Common myeloid progenitor, CD34-positive (primary cell): Measurements from ENCODE around the gene KLRG1.

Experiments used
- CTCF ChIA-PET: fragments of 350-600 bp; sonication (Branson Sonifier 250); formaldehyde crosslinking; loops from one replicate; lab custom pipeline; 2021; ENCODE audit warnings: antibody characterized with exemption; lab: Charles Lee
- POLR2A ChIA-PET: fragments of 350-600 bp; sonication (Branson Sonifier 250); formaldehyde crosslinking; loops from one replicate; lab custom pipeline; 2021; ENCODE audit warnings: antibody characterized with exemption; lab: Charles Lee
- DNase-seq, 3 donors: peaks; one replicate each; pipeline versions ENCODE4 v3.0.0 to v3.0.0-alpha.2; 2013
- H3K27ac ChIP-seq, 2 experiments: 1 replicate in 1 of 2; 2 replicates in 1 of 2; pipeline ENCODE4 v1.7.0; 2013; ENCODE audit warnings: inconsistent platforms in 2 of 2, low read length in 2 of 2, mild to moderate bottlenecking in 2 of 2, low read depth in 1 of 2, moderate library complexity in 1 of 2; ENCODE audit not compliant: severe bottlenecking in 2 of 2, insufficient read depth in 1 of 2, poor library complexity in 1 of 2
- H3K27me3 ChIP-seq, 5 experiments: replicated peaks in 2 of 5; 1 replicate in 3 of 5; 2 replicates in 2 of 5; pipeline versions ENCODE4 v1.6.1 to v1.7.0; 2013; ENCODE audit warnings: low read length in 4 of 5, mild to moderate bottlenecking in 2 of 5, moderate library complexity in 2 of 5, inconsistent platforms in 1 of 5; ENCODE audit not compliant: insufficient read depth in 5 of 5, control insufficient read depth in 4 of 5
- H3K36me3 ChIP-seq, 4 experiments: 1 replicate in 2 of 4; 2 replicates in 2 of 4; pipeline versions ENCODE4 v1.6.1 to v1.7.0; 2013; ENCODE audit warnings: low read length in 3 of 4, control low read depth in 1 of 4, mild to moderate bottlenecking in 1 of 4; ENCODE audit not compliant: control insufficient read depth in 4 of 4, insufficient read depth in 4 of 4
- H3K4me1 ChIP-seq, 4 experiments: 1 replicate in 3 of 4; 2 replicates in 1 of 4; pipeline versions ENCODE4 v1.6.1 to v1.7.1; 2013; ENCODE audit warnings: low read length in 3 of 4, mild to moderate bottlenecking in 3 of 4, control low read depth in 1 of 4, inconsistent platforms in 1 of 4, moderate library complexity in 1 of 4; ENCODE audit not compliant: control insufficient read depth in 4 of 4, insufficient read depth in 4 of 4; ENCODE audit errors: control extremely low read depth in 1 of 4
- H3K4me3 ChIP-seq, 7 experiments: 1 replicate in 4 of 7; 2 replicates in 3 of 7; pipeline versions ENCODE4 v1.5.1 to v1.7.0; 2013; ENCODE audit warnings: mild to moderate bottlenecking in 7 of 7, low read length in 6 of 7, moderate library complexity in 6 of 7, inconsistent platforms in 2 of 7, low read depth in 2 of 7, control low read depth in 1 of 7; ENCODE audit not compliant: insufficient read depth in 4 of 7, control insufficient read depth in 1 of 7; ENCODE audit errors: extremely low read depth in 1 of 7
- H3K9me3 ChIP-seq, 5 experiments: 1 replicate in 4 of 5; 2 replicates in 1 of 5; pipeline versions ENCODE4 v1.6.1 to v1.7.1; 2013; ENCODE audit warnings: low read length in 4 of 5, mild to moderate bottlenecking in 2 of 5, inconsistent platforms in 1 of 5, low read depth in 1 of 5, moderate library complexity in 1 of 5; ENCODE audit not compliant: control insufficient read depth in 4 of 5, insufficient read depth in 2 of 5; ENCODE audit errors: control extremely low read depth in 1 of 5
- WGBS: methylation state at CpG from one replicate; pipeline ENCODE4 v1.1.5; 2013; ENCODE audit not compliant: insufficient coverage; 5-methylcytosine and 5-hydroxymethylcytosine counted together

Gene KLRG1

GRCh38 chr12:9048930-9049329 is 59.6 kb downstream of the KLRG1 start:
- Histone ChIP-seq H3K4me3 (no peak overlapping the region), H3K36me3 (no peaks in the 10 kb centered on the region), H3K27me3 (no peaks in the 10 kb centered on the region), H3K4me1 (peaks cover 0 to 2% (median 0%) of the 10 kb centered on the region in 4 experiments), H3K9me3 (peaks cover 0 to 7% (median 1%) of the 10 kb centered on the region in 5 experiments), H3K27ac (no peak overlapping the region)
- ChIA-PET CTCF (interaction anchor here (0.9 to 4.4 kb wide), 24 partner anchors 10 to 505 kb away, joined by 3 to 39 read pairs (median 6); partner anchors contain the start of gene M6PR), POLR2A (interaction anchor here (1.1 kb wide), 1 partner anchor 99 kb away, joined by 3 read pairs; the partner anchor contains the start of gene M6PR)
- WGBS = 95% methylated on average over 2 of the region's 2 CpGs
- no peak for DNase-seq

DNA sequence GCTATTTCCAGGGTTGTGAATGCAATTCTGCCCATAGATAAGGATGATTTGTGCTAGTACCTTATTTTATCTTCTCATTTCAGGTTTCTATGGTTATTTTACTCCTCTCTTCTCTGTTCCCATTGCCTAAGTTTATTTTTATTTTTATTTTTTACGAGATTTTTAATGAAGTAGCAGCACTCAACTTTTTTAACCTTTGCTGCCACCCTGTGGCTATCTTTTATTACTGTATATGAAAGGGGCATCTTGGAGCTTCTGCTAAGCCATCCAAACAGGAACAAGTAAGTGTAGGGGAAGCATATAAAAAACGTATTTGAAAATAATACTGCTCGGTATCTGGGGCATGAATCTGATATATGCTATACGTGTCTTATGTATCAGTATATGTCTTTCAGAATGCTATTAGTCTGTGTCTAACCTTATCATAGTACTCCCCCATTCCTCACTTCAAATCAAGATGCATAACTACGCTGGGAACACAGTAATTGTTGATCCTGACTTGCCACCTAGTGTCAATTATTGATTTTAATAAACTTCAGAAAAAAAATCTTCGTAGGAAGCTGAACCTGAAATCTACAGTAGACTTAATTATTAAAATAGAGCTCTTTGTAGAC is 60.3 kb downstream of the KLRG1 start:
- Histone ChIP-seq H3K36me3 (no peaks in the 10 kb centered on the region), H3K27me3 (no peaks in the 10 kb centered on the region), H3K4me1 (peaks cover 0 to 2% (median 0%) of the 10 kb centered on the region in 4 experiments), H3K27ac (no peak overlapping the region), H3K9me3 (peaks cover 0 to 7% (median 1%) of the 10 kb centered on the region in 5 experiments), H3K4me3 (no peak overlapping the region)
- 80% methylated on average over 1 of the region's 6 CpGs for WGBS
- POLR2A ChIA-PET = interaction anchor here (1.1 kb wide), 1 partner anchor 100 kb away, joined by 3 read pairs; the partner anchor contains the start of gene M6PR
- CTCF ChIA-PET = interaction anchor here (0.9 to 4.4 kb wide), 28 partner anchors 8 to 505 kb away, joined by 3 to 39 read pairs (median 6); partner anchors contain the start of gene M6PR
- peak; percentile 66 to 89 (median 82) for DNase-seq

GRCh38 chr12:9050521-9051157 is 61.3 kb downstream of the KLRG1 start:
- POLR2A ChIA-PET = no interaction called here
- no peak overlapping the region for H3K4me3 ChIP-seq
- WGBS = 95% methylated on average over 15 of the region's 15 CpGs

GRCh38 chr12:9051158-9051550 is 61.8 kb downstream of the KLRG1 start:
- ChIA-PET POLR2A (no interaction called here), CTCF (interaction anchor here (0.8 to 4.4 kb wide), 6 partner anchors 10 to 393 kb away, joined by 3 to 39 read pairs (median 8); partner anchors contain the start of gene M6PR)
- Histone ChIP-seq H3K27ac (no peak overlapping the region), H3K27me3 (no peaks in the 10 kb centered on the region), H3K9me3 (peaks cover 0 to 1% (median 0%) of the 10 kb centered on the region in 5 experiments), H3K4me3 (no peak overlapping the region), H3K4me1 (peaks cover 0 to 2% (median 0%) of the 10 kb centered on the region in 4 experiments), H3K36me3 (no peaks in the 10 kb centered on the region)
- DNase-seq = no peak
- WGBS = 90% methylated on average over 6 of the region's 6 CpGs

More at GRCh38 chr12:9050521-9051157, 61.3 kb downstream of the KLRG1 start:
- no peak overlapping the region for H3K27ac ChIP-seq
- H3K4me1 ChIP-seq = peaks cover 0 to 2% (median 0%) of the 10 kb centered on the region in 4 experiments
- H3K27me3 ChIP-seq = no peaks in the 10 kb centered on the region
- CTCF ChIA-PET = interaction anchor here (1.1 to 4.4 kb wide), 20 partner anchors 8 to 506 kb away, joined by 3 to 39 read pairs (median 7); partner anchors contain the start of gene M6PR
- DNase-seq = no peak
- peaks cover 0 to 6% (median 1%) of the 10 kb centered on the region in 5 experiments for H3K9me3 ChIP-seq
- no peaks in the 10 kb centered on the region for H3K36me3 ChIP-seq

DNA sequence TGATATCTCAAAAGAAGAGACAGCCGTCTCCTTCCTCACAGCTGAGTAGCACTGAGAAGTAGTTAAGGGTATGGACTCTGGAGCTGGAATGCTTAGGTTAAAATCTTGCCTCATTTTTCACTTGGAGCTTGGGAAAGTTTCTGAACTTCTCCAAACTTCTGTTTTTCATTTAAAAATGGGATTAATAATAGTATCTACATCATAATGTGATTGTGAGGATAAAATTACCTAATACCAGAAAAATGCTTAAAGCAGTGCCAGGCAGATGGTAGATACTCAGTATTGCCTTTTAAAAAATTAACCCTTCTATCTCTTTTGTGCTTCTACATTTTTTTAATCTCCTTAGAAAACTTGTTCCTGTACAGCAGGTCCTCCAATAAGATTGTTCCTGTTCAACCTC is 63.3 kb downstream of the KLRG1 start:
- peaks cover 0 to 2% (median 0%) of the 10 kb centered on the region in 4 experiments for H3K4me1 ChIP-seq
- no peaks in the 10 kb centered on the region for H3K9me3 ChIP-seq
- H3K4me3 ChIP-seq = no peak overlapping the region
- ChIA-PET CTCF (interaction anchor here (0.6 kb wide), 1 partner anchor 178 kb away, joined by 3 read pairs; no protein-coding TSS in a partner anchor), POLR2A (no interaction called here)
- no peak overlapping the region for H3K27ac ChIP-seq
- DNase-seq = no peak
- no peaks in the 10 kb centered on the region for H3K27me3 ChIP-seq
- WGBS = no CpG with 5 or more reads among the region's 1 CpG
- H3K36me3 ChIP-seq = no peaks in the 10 kb centered on the region
